ENCODE measurements around the gene KIF7. TPM values are rescaled to one million over a fixed set of nuclear protein-coding genes. Genes with fewer than 3 reads are reported as not detected.

Gene KIF7
- total and polyA plus RNA-seq, 10 of the 15 experiments (the other 5 are each of a cell fraction or from before 2014, with no cell fraction given): 0.01 to 0.36 (median 0.10) TPM; not detected in 2

DNA sequence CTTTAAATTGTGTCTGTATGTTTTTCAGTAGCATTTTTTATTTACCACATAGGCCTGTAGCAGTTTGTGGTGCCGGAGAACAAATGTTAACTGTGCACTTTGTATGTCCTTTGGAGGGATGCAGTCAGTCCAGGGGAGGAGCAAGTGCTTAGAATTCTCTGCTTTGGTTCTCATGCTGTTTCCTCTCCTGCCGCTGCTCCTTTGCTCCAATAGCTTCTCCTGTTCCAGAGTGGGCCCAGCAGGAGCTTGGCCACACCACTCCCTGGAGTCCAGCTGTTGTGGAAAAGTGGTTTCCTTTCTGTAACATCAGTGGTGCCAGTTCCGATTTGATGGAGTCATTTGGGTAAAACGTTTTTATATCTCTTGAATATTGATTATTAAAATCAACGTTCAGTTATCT is 63.4 kb downstream of the KIF7 start:
- ChIA-PET POLR2A (no interaction called here), RAD21 (ENCODE audit: unreplicated experiment) (no interaction called here), SMC1A (ENCODE audit: uncharacterized antibody, unreplicated experiment) (interaction anchor here (0.9 to 1.1 kb wide), 2 partner anchors 10 to 38 kb away, joined by 3 to 4 read pairs; no protein-coding TSS in a partner anchor), CTCF (interaction anchor here (0.8 kb wide), 1 partner anchor 9 kb away, joined by 7 read pairs; no protein-coding TSS in a partner anchor)
- no peaks in the 10 kb centered on the region for H3K4me1 ChIP-seq (ENCODE audit: control insufficient read depth, insufficient read depth, low read length)
- BruUV-seq (replicated peaks): no TSS peak
- peaks cover 14 to 26% of the 10 kb centered on the region in 2 experiments for H3K36me3 ChIP-seq (ENCODE audit: control insufficient read depth in 2 of 2, insufficient read depth in 2 of 2, low read length in 1 of 2)
- FAIRE-seq (no peak), DNase-seq (ENCODE audit: low read depth, low spot score) (no peak), ATAC-seq (no peak)
- intact Hi-C loops (cut with micrococcal nuclease; ENCODE audit: unreplicated experiment): no loop called here
- H3K4me2 ChIP-seq (ENCODE audit: control insufficient read depth, insufficient read depth): no peak overlapping the region
- WGBS (ENCODE audit: insufficient coverage, insufficient replicate concordance, low lambda C conversion rate, missing lambda C conversion rate): 55% methylated on average over 5 of the region's 5 CpGs
- no peak overlapping the region for H3K27ac ChIP-seq (ENCODE audit: control insufficient read depth, insufficient read depth)
- H3K9me3 ChIP-seq (replicated peaks; ENCODE audit: control insufficient read depth, insufficient read depth, low read length): no peaks in the 10 kb centered on the region
- H4K20me1 ChIP-seq (ENCODE audit: control insufficient read depth, insufficient read depth): no peaks in the 10 kb centered on the region
- H3K9ac ChIP-seq (ENCODE audit: control insufficient read depth, insufficient read depth, low read length): no peak overlapping the region
- H3K4me3 ChIP-seq: no peak overlapping the region
- H3K27me3 ChIP-seq (replicated peaks in 1 of 2; ENCODE audit: control insufficient read depth in 2 of 2, insufficient read depth in 2 of 2, low read length in 1 of 2): no peaks in the 10 kb centered on the region
- TF ChIP-seq SUPT20H (IDR thresholded peaks at IDR 0.05; ENCODE audit: borderline replicate concordance, control insufficient read depth, low read depth, low read length) (no peak), EZH2 (IDR thresholded peaks at IDR 0.05; ENCODE audit: borderline replicate concordance, control insufficient read depth, low read depth, low read length) (no peak), HCFC1 (IDR thresholded peaks at IDR 0.05; ENCODE audit: low read length) (no peak), CEBPB (IDR thresholded peaks at IDR 0.05; ENCODE audit: borderline replicate concordance in 1 of 2, low read depth in 2 of 2, low read length in 2 of 2) (no peak), KLF5 (IDR thresholded peaks at IDR 0.05; ENCODE audit: partially characterized antibody) (no peak), SMARCA5 (IDR thresholded peaks at IDR 0.05) (no peak), CBX5 (IDR thresholded peaks at IDR 0.05; ENCODE audit: low read depth) (no peak), BACH1 (IDR thresholded peaks at IDR 0.05; ENCODE audit: borderline replicate concordance) (no peak), MEF2B (IDR thresholded peaks at IDR 0.05; ENCODE audit: partially characterized antibody, poor library complexity, severe bottlenecking) (no peak), SREBF2 (IDR thresholded peaks at IDR 0.05; ENCODE audit: low read length) (no peak), ZZZ3 (IDR thresholded peaks at IDR 0.05; ENCODE audit: control insufficient read depth, insufficient read length, low read depth) (no peak), NRF1 (conservative IDR thresholded peaks at IDR 0.05; ENCODE audit: low read depth, low read length) (no peak)
- TF ChIP-seq, protein P1, sequence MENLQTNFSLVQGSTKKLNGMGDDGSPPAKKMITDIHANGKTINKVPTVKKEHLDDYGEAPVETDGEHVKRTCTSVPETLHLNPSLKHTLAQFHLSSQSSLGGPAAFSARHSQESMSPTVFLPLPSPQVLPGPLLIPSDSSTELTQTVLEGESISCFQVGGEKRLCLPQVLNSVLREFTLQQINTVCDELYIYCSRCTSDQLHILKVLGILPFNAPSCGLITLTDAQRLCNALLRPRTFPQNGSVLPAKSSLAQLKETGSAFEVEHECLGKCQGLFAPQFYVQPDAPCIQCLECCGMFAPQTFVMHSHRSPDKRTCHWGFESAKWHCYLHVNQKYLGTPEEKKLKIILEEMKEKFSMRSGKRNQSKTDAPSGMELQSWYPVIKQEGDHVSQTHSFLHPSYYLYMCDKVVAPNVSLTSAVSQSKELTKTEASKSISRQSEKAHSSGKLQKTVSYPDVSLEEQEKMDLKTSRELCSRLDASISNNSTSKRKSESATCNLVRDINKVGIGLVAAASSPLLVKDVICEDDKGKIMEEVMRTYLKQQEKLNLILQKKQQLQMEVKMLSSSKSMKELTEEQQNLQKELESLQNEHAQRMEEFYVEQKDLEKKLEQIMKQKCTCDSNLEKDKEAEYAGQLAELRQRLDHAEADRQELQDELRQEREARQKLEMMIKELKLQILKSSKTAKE (IDR thresholded peaks at IDR 0.05; ENCODE audit: low read depth, poor library complexity, severe bottlenecking): no peak
- TF ChIP-seq, protein P2, sequence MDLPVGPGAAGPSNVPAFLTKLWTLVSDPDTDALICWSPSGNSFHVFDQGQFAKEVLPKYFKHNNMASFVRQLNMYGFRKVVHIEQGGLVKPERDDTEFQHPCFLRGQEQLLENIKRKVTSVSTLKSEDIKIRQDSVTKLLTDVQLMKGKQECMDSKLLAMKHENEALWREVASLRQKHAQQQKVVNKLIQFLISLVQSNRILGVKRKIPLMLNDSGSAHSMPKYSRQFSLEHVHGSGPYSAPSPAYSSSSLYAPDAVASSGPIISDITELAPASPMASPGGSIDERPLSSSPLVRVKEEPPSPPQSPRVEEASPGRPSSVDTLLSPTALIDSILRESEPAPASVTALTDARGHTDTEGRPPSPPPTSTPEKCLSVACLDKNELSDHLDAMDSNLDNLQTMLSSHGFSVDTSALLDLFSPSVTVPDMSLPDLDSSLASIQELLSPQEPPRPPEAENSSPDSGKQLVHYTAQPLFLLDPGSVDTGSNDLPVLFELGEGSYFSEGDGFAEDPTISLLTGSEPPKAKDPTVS (IDR thresholded peaks at IDR 0.05; ENCODE audit: low read depth, low read length): no peak
- TF ChIP-seq, protein P3, sequence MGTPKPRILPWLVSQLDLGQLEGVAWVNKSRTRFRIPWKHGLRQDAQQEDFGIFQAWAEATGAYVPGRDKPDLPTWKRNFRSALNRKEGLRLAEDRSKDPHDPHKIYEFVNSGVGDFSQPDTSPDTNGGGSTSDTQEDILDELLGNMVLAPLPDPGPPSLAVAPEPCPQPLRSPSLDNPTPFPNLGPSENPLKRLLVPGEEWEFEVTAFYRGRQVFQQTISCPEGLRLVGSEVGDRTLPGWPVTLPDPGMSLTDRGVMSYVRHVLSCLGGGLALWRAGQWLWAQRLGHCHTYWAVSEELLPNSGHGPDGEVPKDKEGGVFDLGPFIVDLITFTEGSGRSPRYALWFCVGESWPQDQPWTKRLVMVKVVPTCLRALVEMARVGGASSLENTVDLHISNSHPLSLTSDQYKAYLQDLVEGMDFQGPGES (IDR thresholded peaks at IDR 0.05): no peak
- TF ChIP-seq, protein P4, sequence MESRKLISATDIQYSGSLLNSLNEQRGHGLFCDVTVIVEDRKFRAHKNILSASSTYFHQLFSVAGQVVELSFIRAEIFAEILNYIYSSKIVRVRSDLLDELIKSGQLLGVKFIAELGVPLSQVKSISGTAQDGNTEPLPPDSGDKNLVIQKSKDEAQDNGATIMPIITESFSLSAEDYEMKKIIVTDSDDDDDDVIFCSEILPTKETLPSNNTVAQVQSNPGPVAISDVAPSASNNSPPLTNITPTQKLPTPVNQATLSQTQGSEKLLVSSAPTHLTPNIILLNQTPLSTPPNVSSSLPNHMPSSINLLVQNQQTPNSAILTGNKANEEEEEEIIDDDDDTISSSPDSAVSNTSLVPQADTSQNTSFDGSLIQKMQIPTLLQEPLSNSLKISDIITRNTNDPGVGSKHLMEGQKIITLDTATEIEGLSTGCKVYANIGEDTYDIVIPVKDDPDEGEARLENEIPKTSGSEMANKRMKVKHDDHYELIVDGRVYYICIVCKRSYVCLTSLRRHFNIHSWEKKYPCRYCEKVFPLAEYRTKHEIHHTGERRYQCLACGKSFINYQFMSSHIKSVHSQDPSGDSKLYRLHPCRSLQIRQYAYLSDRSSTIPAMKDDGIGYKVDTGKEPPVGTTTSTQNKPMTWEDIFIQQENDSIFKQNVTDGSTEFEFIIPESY (IDR thresholded peaks at IDR 0.05): no peak
- in situ Hi-C loops (cut with MboI): loop anchor here (25.0 kb wide), 1 partner anchor 1370 kb away; the partner anchor contains the start of gene RCCD1
- H2AFZ ChIP-seq (ENCODE audit: control insufficient read depth, low read depth, low read length): no peak overlapping the region
- no peaks in the 10 kb centered on the region; the same call in 1 of the 2 replicates for H3K79me2 ChIP-seq (ENCODE audit: control insufficient read depth, insufficient read depth, low read length)

Data from GM12878 (cell line).